ENCODE data around the gene SAT2. TPM values are rescaled to one million over a fixed set of nuclear protein-coding genes. Genes with fewer than 3 reads are reported as not detected.
A peak's percentile ranks its signal among the peaks of the same experiment; 100 is the strongest.

Gene SAT2
- total RNA-seq: 134 and 135 TPM in 2 replicates
- long read RNA-seq, transcript SAT2-201 (6 exons, 946 nt): minor isoform, 10 of 40 reads
- long read RNA-seq, transcript SAT2-202 (6 exons, 974 nt): major isoform, 12 of 40 reads
- long read RNA-seq, transcript SAT2-213 (5 exons, 582 nt): minor isoform, 9 of 40 reads
- long read RNA-seq, partial matches to known transcripts: 1 of 40 reads
- long read RNA-seq, other reads (novel, unspliced or antisense): 2 of 40 reads

DNA sequence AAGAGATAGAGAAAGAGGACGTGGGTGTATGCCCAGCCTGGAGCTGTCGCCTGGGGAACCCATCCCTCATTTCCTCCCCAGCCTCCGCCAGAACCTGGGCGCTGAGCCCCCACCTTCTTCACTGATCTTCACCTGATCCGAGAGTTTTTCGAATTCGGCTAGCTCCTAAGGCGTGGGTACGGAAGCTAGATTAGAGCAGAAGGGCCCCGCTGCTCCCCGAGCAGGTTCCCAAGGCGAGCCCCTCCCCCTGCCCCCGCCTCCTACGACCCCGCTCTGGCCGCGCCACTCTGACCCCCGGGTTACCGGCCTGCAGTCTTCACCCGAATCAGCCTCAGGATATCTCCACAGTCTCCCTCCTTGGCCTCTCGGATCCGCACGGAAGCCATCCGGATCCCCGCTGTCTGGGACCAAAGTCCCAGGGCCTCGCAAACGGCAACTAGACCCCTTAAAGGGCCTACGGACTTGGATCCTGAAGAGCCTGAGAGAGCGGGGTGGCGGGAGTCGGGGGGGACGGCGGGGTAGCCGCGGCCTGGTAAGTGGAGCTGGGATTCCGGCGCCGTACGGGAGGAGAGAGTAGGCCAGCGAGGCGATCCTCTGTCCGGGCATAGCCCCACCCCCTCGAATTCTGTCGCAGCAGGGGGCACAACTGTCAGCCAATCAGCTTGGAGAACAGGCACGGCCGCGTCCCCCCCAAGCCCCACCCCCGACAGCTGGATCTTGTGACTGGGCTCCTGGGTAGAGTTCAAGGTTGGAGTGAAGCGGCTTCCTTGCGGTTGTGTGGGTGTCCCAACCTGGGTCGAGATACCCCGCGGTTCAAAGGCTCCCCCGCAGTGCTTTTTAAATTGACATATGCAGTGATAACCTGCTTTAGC, at the start of gene SAT2:
SAT2 (minus strand) TSS at position 572 of the 872 bp plus-strand sequence; CDS start at position 386, 186 bp downstream.
- Mint-ChIP-seq H3K4me1 (ENCODE audit: unreplicated experiment) (peaks cover 13% of the 10 kb centered on the region), H3K4me3 (ENCODE audit: unreplicated experiment) (peak within 1 kb of the TSS; percentile 87), H3K36me3 (ENCODE audit: unreplicated experiment) (peaks cover 10% of the 10 kb centered on the region), H3K27ac (ENCODE audit: unreplicated experiment) (peak within 1 kb of the TSS; percentile 92), H3K9me3 (ENCODE audit: unreplicated experiment) (no peaks in the 10 kb centered on the region), H3K27me3 (ENCODE audit: unreplicated experiment) (no peaks in the 10 kb centered on the region)
- TF ChIP-seq, protein P1, sequence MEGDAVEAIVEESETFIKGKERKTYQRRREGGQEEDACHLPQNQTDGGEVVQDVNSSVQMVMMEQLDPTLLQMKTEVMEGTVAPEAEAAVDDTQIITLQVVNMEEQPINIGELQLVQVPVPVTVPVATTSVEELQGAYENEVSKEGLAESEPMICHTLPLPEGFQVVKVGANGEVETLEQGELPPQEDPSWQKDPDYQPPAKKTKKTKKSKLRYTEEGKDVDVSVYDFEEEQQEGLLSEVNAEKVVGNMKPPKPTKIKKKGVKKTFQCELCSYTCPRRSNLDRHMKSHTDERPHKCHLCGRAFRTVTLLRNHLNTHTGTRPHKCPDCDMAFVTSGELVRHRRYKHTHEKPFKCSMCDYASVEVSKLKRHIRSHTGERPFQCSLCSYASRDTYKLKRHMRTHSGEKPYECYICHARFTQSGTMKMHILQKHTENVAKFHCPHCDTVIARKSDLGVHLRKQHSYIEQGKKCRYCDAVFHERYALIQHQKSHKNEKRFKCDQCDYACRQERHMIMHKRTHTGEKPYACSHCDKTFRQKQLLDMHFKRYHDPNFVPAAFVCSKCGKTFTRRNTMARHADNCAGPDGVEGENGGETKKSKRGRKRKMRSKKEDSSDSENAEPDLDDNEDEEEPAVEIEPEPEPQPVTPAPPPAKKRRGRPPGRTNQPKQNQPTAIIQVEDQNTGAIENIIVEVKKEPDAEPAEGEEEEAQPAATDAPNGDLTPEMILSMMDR (IDR thresholded peaks at IDR 0.05): no peak
- peak; percentile 99 for DNase-seq (ENCODE audit: extremely low spot score, unreplicated experiment)

DNA sequence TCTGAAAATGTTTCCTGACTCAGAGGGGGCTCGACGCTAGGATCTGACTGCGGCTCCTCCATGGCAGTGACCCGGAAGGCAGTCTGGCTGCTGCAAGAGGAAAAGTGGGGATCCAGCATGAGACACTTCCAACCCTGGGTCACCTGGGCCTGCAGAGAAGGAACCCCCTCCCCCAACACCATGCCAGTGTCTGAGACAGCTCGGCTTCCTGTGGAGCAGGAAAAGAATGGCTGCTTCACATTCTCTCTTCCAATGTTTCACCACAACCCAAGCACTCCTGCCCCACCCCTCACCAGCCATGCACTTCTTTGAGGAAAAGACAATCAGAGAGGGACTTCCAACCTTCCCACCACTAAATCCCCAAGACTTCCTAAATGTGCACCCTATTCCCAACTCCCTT, 48.9 kb upstream of the SAT2 start:
- no peak overlapping the region for H3K4me3 Mint-ChIP-seq (ENCODE audit: unreplicated experiment)
- no peaks in the 10 kb centered on the region for H3K27me3 Mint-ChIP-seq (ENCODE audit: unreplicated experiment)
- peaks cover 6% of the 10 kb centered on the region for H3K9me3 Mint-ChIP-seq (ENCODE audit: unreplicated experiment)
- TF ChIP-seq, protein P1 (IDR thresholded peaks at IDR 0.05): no peak
- DNase-seq (ENCODE audit: extremely low spot score, unreplicated experiment): no peak
- peaks cover 30% of the 10 kb centered on the region for H3K36me3 Mint-ChIP-seq (ENCODE audit: unreplicated experiment)
- H3K4me1 Mint-ChIP-seq (ENCODE audit: unreplicated experiment): peaks cover 2% of the 10 kb centered on the region
- H3K27ac Mint-ChIP-seq (ENCODE audit: unreplicated experiment): no peak overlapping the region

DNA sequence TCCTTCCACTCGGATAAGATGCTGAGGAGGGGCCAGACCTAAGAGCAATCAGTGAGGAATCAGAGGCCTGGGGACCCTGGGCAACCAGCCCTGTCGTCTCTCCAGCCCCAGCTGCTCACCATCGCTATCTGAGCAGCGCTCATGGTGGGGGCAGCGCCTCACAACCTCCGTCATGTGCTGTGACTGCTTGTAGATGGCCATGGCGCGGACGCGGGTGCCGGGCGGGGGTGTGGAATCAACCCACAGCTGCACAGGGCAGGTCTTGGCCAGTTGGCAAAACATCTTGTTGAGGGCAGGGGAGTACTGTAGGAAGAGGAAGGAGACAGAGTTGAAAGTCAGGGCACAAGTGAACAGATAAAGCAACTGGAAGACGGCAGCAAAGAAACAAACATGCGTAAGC, 47.3 kb upstream of the SAT2 start:
- H3K4me3 Mint-ChIP-seq (ENCODE audit: unreplicated experiment): no peak overlapping the region

DNA sequence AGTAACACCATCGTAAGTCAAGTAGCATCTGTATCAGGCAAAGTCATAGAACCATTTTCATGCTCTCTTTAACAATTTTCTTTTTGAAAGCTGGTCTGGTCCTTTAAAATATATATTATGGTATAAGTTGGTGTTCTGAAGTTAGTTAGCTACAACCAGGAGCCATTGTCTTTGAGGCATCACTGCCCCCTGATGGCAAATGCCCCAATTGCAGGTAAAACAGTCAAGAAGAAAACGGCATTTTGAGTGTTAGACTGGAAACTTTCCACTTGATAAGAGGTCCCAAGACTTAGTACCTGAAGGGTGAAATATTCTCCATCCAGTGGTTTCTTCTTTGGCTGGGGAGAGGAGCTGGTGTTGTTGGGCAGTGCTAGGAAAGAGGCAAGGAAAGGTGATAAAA, 45.6 kb upstream of the SAT2 start:
- Mint-ChIP-seq H3K4me1 (ENCODE audit: unreplicated experiment) (peaks cover 2% of the 10 kb centered on the region), H3K9me3 (ENCODE audit: unreplicated experiment) (peaks cover 6% of the 10 kb centered on the region), H3K27ac (ENCODE audit: unreplicated experiment) (no peak overlapping the region), H3K4me3 (ENCODE audit: unreplicated experiment) (no peak overlapping the region), H3K27me3 (ENCODE audit: unreplicated experiment) (no peaks in the 10 kb centered on the region), H3K36me3 (ENCODE audit: unreplicated experiment) (peaks cover 38% of the 10 kb centered on the region)
- TF ChIP-seq, protein P1 (IDR thresholded peaks at IDR 0.05): peak; percentile 53
- no peak for DNase-seq (ENCODE audit: extremely low spot score, unreplicated experiment)

More for the DNA sequence above, 47.3 kb upstream of the SAT2 start:
- Mint-ChIP-seq H3K27me3 (ENCODE audit: unreplicated experiment) (no peaks in the 10 kb centered on the region), H3K4me1 (ENCODE audit: unreplicated experiment) (peaks cover 2% of the 10 kb centered on the region), H3K36me3 (ENCODE audit: unreplicated experiment) (peaks cover 36% of the 10 kb centered on the region), H3K9me3 (ENCODE audit: unreplicated experiment) (peaks cover 6% of the 10 kb centered on the region), H3K27ac (ENCODE audit: unreplicated experiment) (no peak overlapping the region)
- DNase-seq (ENCODE audit: extremely low spot score, unreplicated experiment): no peak
- TF ChIP-seq, protein P1 (IDR thresholded peaks at IDR 0.05): no peak

DNA sequence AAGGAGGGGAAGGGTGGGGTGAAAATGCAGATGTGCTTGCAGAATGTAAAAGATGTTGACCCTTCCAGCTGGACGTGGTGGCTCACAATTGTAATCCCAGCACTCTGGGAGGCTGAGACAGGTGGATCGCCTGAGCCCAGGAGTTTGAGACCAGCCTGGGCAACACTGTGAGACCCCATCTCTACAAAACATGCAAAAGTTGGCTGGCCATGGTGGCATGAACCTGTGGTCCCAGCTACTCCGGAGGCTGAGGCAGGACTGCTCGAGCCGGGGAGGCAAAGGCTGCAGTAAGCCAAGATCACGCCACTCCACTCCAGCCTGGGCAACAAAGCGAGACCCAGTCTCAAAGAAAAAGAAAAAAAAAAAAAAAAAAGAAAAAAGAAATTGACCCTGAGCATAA, 40.9 kb upstream of the SAT2 start:
- H3K27me3 Mint-ChIP-seq (ENCODE audit: unreplicated experiment): no peaks in the 10 kb centered on the region
- H3K9me3 Mint-ChIP-seq (ENCODE audit: unreplicated experiment): no peaks in the 10 kb centered on the region
- no peak for DNase-seq (ENCODE audit: extremely low spot score, unreplicated experiment)
- TF ChIP-seq, protein P1 (IDR thresholded peaks at IDR 0.05): no peak
- no peak overlapping the region for H3K4me3 Mint-ChIP-seq (ENCODE audit: unreplicated experiment)
- H3K27ac Mint-ChIP-seq (ENCODE audit: unreplicated experiment): no peak overlapping the region
- H3K4me1 Mint-ChIP-seq (ENCODE audit: unreplicated experiment): no peaks in the 10 kb centered on the region
- peaks cover 29% of the 10 kb centered on the region for H3K36me3 Mint-ChIP-seq (ENCODE audit: unreplicated experiment)
